Sigmoid colon (tissue), 7 donors: ENCODE data around the gene METAP1D. TPM values are rescaled to one million over a fixed set of nuclear protein-coding genes. Genes with fewer than 3 reads are reported as not detected.

ENCODE experiments used
- DNase-seq: peaks from one replicate; pipeline ENCODE4 v3.0.0-alpha.2; 2019
- H3K27ac ChIP-seq, 4 donors: fragments of 200-600 bp; sonication (generic); one replicate each; pipeline ENCODE4 v1.5.1; 2016 to 2019; ENCODE audit warnings: mild to moderate bottlenecking in 1 of 4
- H3K27me3 ChIP-seq, 3 donors: fragments of 200-600 bp; sonication (generic); one replicate each; pipeline ENCODE4 v1.5.1; 2019; ENCODE audit warnings: mild to moderate bottlenecking in 1 of 3
- H3K36me3 ChIP-seq, 4 donors: fragments of 200-600 bp; sonication (generic); one replicate each; pipeline ENCODE4 v1.5.1; 2016 to 2019
- H3K4me1 ChIP-seq, 4 donors: fragments of 200-600 bp; sonication (generic); one replicate each; pipeline ENCODE4 v1.5.1; 2017 to 2019
- H3K4me3 ChIP-seq, 4 donors: fragments of 200-600 bp; sonication (generic); one replicate each; pipeline ENCODE4 v1.5.1; 2017 to 2019; ENCODE audit warnings: mild to moderate bottlenecking in 2 of 4, moderate library complexity in 1 of 4
- H3K9me3 ChIP-seq, 4 donors: fragments of 200-600 bp in 3 of 4; sonication (generic) in 3 of 4; one replicate each; pipeline versions ENCODE4 v1.5.1 to v1.6.1; 2013 to 2019
- EP300 ChIP-seq, 4 donors: sonication (generic); formaldehyde crosslinking; IDR thresholded peaks; one replicate each; pipeline ENCODE4 v1.6.1; 2017; ENCODE audit warnings: antibody characterized with exemption in 4 of 4
- POLR2A ChIP-seq, 2 donors: fragments of 450-650 bp; IDR thresholded peaks; one replicate each; pipeline ENCODE4 v1.6.1; 2016; ENCODE audit warnings: antibody characterized with exemption in 2 of 2, mild to moderate bottlenecking in 2 of 2, moderate library complexity in 2 of 2
- POLR2AphosphoS5 ChIP-seq, 4 donors: sonication (generic); formaldehyde crosslinking; IDR thresholded peaks; one replicate each; pipeline ENCODE4 v1.6.1; 2017; ENCODE audit warnings: antibody characterized with exemption in 4 of 4
- WGBS, 2 donors: extraction: QIAGEN DNeasy Blood & Tissue Kit; methylation state at CpG; one replicate each; pipeline ENCODE4 v1.1.7; 2013; 5-methylcytosine and 5-hydroxymethylcytosine counted together
- intact Hi-C: fragments of 100-400 bp; cut with DNase I; formaldehyde crosslinking; loops from one replicate; pipeline ENCODE4 v1.15.1; 2023
- polyA plus RNA-seq, 3 donors: library from polyadenylated mRNA; stranded (reverse); fragments of 200-250 nt; gene quantifications; one replicate each; pipeline ENCODE4 v1.2.3, GENCODE V29; 2013
- total RNA-seq, 4 donors: library from RNA; depleted of rRNA; stranded (reverse); fragments of >200 nt; gene quantifications; one replicate each; pipeline ENCODE4 v1.1.0, GENCODE V29; 2016
- TF ChIP-seq, protein P1 (sequence below), 4 experiments: fragments of 450-650 bp in 3 of 4; fragments of 200-600 bp in 1 of 4; IDR thresholded peaks; one replicate each; pipeline ENCODE4 v1.5.1; 2016 to 2019; ENCODE audit warnings: antibody characterized with exemption in 4 of 4, mild to moderate bottlenecking in 3 of 4, moderate library complexity in 2 of 4
- donor health status: healthy with polysubstance abuse.
- donor health status: Bipolar disorder and iron deficiency.
- donor health status: healthy.

Gene METAP1D
- total and polyA plus RNA-seq, 7 donors: 0.60 to 14.4 (median 7.8) TPM

DNA sequence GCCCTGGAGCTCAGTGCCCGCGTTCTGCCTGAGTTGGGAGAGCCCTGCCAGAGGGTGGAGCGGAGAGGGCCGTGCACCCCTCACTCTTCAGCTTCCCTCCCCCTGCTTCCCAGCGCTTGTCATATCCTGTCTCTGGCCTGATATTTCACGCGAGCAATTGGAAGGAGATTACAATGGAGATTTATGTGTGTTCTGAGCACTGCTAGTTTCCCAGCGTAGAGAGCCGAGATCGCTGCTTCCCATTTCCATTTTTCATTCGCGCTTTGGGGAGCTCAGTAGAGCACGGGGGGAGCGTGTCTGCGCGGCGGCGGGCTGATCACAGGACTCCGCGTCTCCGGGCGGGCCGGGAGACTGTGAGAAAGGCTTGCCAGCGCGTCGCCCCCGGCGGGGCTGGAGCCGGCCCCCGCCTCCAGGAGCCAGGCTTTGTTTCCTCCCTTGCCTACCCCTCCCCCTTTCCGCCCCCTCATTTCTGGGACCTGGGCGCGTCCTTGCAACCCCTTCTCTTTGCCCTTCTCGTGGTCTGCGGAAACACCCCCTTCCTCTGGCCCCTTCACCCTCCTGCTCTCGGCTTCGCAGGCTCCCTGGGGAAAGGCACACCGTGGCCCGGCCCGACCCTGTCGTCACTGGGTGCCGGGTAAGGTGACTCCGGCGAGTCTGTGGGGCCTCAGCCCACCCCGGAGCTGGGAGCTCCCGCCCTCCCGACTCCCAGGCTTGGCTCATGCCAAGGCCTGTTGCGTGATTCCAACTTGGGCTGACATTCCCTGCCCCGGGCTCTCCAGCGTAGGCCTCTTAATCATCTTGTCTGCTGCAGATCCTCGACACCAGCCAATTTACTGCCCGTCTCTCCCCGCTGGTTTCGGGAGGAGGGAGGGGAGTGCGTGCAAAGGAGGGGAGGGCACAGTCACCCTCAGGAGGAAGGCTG is 97.1 kb downstream of the METAP1D start:
- no peak for TF ChIP-seq EP300 (IDR thresholded peaks at IDR 0.05)
- peak in 1 of 4 donors; percentile 24 for TF ChIP-seq POLR2AphosphoS5 (IDR thresholded peaks at IDR 0.05)
- Histone ChIP-seq H3K9me3 (no peaks in the 10 kb centered on the region), H3K27me3 (peaks cover 97 to 100% (median 99%) of the 10 kb centered on the region in 3 donors), H3K4me3 (peak overlapping the region in 3 of 4 donors; percentile 14 to 26 (median 22)), H3K4me1 (peaks cover 0 to 79% (median 73%) of the 10 kb centered on the region in 4 donors), H3K36me3 (no peaks in the 10 kb centered on the region), H3K27ac (peak overlapping the region in 2 of 4 donors; percentile 8 to 15)
- 1 to 3% methylated on average over 55 of the region's 55 CpGs for WGBS, 2 donors
- peak; percentile 62 for DNase-seq
- intact Hi-C loops: loop anchor here (5.0 kb wide), 1 partner anchor 175 kb away; the partner anchor contains the start of gene HAT1

DNA sequence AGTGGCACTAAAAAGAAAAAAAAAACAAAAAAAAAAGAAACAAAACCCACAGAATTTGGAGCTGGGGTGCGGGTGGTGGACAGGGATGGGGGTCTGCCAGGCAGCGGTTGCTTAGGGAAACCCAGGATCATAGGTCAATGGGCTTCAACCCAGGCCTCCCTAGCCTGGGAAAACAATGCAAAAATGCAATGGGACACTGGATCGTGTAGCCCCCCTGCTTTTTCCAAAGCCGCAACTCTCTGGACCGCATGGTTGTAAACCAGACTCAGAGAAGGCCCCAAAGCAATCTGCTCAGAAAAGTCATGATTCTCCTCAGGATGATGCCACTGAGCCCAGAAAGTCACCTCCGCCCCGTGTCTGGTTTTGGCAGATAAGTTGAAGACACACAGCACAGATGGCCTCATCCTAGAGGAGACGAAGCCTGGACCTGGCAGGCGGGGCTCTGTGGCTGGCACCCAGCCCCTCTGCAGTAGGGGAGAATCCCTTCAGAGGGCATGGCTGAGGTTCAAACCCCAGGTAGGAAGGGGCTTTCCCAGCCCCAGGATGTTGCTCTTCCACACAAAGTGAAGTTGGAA is 97.9 kb downstream of the METAP1D start:
- 23 to 29% methylated on average over 9 of the region's 9 CpGs for WGBS, 2 donors
- intact Hi-C loops: loop anchor here (5.0 kb wide), 1 partner anchor 175 kb away; the partner anchor contains the start of gene HAT1

GRCh38 chr2:172098287-172098649 is 98.5 kb downstream of the METAP1D start:
- H3K27me3 ChIP-seq: peaks cover 97 to 100% (median 99%) of the 10 kb centered on the region in 3 donors
- intact Hi-C loops: loop anchor here (5.0 kb wide), 1 partner anchor 176 kb away; the partner anchor contains the start of gene HAT1
- peak overlapping the region in 1 of 4 donors; percentile 36 for H3K4me3 ChIP-seq
- no peak for DNase-seq
- TF ChIP-seq, protein P1, sequence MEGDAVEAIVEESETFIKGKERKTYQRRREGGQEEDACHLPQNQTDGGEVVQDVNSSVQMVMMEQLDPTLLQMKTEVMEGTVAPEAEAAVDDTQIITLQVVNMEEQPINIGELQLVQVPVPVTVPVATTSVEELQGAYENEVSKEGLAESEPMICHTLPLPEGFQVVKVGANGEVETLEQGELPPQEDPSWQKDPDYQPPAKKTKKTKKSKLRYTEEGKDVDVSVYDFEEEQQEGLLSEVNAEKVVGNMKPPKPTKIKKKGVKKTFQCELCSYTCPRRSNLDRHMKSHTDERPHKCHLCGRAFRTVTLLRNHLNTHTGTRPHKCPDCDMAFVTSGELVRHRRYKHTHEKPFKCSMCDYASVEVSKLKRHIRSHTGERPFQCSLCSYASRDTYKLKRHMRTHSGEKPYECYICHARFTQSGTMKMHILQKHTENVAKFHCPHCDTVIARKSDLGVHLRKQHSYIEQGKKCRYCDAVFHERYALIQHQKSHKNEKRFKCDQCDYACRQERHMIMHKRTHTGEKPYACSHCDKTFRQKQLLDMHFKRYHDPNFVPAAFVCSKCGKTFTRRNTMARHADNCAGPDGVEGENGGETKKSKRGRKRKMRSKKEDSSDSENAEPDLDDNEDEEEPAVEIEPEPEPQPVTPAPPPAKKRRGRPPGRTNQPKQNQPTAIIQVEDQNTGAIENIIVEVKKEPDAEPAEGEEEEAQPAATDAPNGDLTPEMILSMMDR (IDR thresholded peaks at IDR 0.05): no peak
- TF ChIP-seq EP300 (IDR thresholded peaks at IDR 0.05) (no peak), POLR2AphosphoS5 (IDR thresholded peaks at IDR 0.05) (no peak), POLR2A (IDR thresholded peaks at IDR 0.05) (no peak)
- H3K9me3 ChIP-seq: no peaks in the 10 kb centered on the region
- peaks cover 0 to 93% (median 87%) of the 10 kb centered on the region in 4 donors for H3K4me1 ChIP-seq
- WGBS, 2 donors: 22 to 26% methylated on average over 1 of the region's 1 CpG
- H3K27ac ChIP-seq: no peak overlapping the region
- H3K36me3 ChIP-seq: no peaks in the 10 kb centered on the region

More for the DNA sequence above, 97.9 kb downstream of the METAP1D start:
- Histone ChIP-seq H3K4me3 (no peak overlapping the region), H3K27me3 (peaks cover 97 to 100% (median 99%) of the 10 kb centered on the region in 3 donors), H3K27ac (no peak overlapping the region), H3K4me1 (peaks cover 0 to 86% (median 80%) of the 10 kb centered on the region in 4 donors), H3K36me3 (no peaks in the 10 kb centered on the region), H3K9me3 (no peaks in the 10 kb centered on the region)
- no peak for DNase-seq
- TF ChIP-seq POLR2AphosphoS5 (IDR thresholded peaks at IDR 0.05): no peak
- no peak for TF ChIP-seq EP300 (IDR thresholded peaks at IDR 0.05)
- TF ChIP-seq, protein P1 (IDR thresholded peaks at IDR 0.05): no peak
- TF ChIP-seq POLR2A (IDR thresholded peaks at IDR 0.05): no peak

DNA sequence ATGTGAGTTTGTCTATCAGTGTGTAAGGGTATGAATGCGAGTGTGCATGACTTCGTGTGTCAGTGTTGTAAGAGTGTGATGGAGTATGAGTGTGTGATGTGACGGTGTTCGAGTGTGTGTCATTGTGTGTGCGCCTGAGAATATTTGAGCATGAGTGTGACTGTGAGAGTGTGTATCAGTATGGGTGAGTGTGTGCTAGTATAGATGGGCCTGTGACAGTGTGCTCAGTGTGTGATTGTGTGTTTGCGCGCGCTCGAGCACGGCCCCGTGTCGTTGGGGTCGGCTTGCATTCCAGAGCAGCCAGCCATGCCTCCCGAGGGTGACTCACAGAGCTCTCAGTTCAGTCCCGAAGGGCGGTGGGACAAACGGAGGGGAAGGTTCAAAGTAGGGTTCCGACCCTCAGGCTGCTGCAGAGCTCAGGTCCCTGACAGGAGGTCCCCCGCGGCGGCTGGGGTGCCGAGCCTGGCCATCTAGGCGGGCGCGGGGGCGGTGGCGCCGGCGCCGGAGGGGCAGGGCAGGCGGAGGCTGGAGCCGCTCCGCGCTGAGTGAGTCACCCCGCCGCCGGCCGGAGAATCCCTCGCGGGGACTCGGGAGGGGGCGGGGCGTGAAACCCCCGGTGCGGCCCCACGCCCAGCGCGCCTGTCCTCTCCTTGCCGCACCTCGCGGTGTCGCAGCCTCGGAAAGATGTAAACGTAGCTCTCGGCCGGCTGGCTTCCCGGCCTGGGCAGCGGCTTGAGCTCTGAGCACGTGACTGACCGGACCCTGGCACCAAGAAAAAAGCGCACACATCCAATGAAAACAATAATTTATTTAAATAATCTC is 99.1 kb downstream of the METAP1D start:
- no peaks in the 10 kb centered on the region for H3K9me3 ChIP-seq
- H3K36me3 ChIP-seq: no peaks in the 10 kb centered on the region
- H3K4me3 ChIP-seq: peak overlapping the region in 3 of 4 donors; percentile 30 to 36 (median 32)
- intact Hi-C loops: loop anchor here (5.0 kb wide), 1 partner anchor 177 kb away; the partner anchor contains the start of gene HAT1
- 2 to 4% methylated on average over 61 of the region's 61 CpGs for WGBS, 2 donors
- TF ChIP-seq, protein P1 (IDR thresholded peaks at IDR 0.05): no peak
- TF ChIP-seq EP300 (IDR thresholded peaks at IDR 0.05): no peak
- no peak for TF ChIP-seq POLR2A (IDR thresholded peaks at IDR 0.05)
- peak in 2 of 4 donors; percentile 34 to 57 for TF ChIP-seq POLR2AphosphoS5 (IDR thresholded peaks at IDR 0.05)
- peaks cover 0 to 94% (median 89%) of the 10 kb centered on the region in 4 donors for H3K4me1 ChIP-seq
- no peak overlapping the region for H3K27ac ChIP-seq
- peaks cover 93 to 100% (median 99%) of the 10 kb centered on the region in 3 donors for H3K27me3 ChIP-seq
- peak; percentile 63 for DNase-seq
